Measurements from ENCODE around the gene MTFR1L.

DNA sequence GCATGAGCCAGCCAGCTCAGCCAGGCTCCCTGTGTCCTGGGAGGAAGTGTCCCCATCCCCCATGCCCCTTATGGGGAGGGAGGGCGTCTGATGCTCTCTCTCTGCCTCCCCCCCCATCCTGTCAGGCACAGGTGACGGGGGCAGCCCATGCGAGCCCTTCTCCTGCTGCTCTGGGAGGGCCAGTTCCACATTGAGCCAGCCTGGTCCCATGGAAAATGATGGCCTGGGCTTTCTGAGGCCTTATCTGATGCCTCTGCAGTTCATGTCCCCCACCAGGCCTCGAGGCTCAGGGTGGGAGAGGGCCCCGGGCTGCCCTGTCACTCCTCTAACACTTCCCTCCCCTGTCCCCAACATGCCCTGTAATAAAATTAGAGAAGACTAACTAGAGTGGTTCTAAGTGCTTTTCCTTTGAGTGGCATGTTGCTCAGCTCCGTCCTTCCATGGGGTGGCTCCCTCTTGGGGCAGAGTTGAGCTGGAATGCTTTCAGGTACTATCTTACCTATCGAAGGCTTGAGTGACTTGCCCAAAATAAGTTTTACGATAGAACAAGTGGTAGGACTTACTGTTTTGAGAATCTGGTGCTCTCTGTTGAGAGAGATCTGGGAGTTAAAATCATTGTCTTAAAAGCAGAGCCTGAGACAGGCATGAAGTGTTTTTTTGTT, 1.8 kb upstream of the MTFR1L start:
- TF ChIP-seq, protein P1, sequence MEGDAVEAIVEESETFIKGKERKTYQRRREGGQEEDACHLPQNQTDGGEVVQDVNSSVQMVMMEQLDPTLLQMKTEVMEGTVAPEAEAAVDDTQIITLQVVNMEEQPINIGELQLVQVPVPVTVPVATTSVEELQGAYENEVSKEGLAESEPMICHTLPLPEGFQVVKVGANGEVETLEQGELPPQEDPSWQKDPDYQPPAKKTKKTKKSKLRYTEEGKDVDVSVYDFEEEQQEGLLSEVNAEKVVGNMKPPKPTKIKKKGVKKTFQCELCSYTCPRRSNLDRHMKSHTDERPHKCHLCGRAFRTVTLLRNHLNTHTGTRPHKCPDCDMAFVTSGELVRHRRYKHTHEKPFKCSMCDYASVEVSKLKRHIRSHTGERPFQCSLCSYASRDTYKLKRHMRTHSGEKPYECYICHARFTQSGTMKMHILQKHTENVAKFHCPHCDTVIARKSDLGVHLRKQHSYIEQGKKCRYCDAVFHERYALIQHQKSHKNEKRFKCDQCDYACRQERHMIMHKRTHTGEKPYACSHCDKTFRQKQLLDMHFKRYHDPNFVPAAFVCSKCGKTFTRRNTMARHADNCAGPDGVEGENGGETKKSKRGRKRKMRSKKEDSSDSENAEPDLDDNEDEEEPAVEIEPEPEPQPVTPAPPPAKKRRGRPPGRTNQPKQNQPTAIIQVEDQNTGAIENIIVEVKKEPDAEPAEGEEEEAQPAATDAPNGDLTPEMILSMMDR (IDR thresholded peaks at IDR 0.05): no peak
- TF ChIP-seq POLR2AphosphoS5 (IDR thresholded peaks at IDR 0.05): no peak
